NCI-H1417 (cell line): Measurements from ENCODE around the gene TTLL1.

Source experiments
- DNase-seq, 3 experiments: peaks; one replicate each; lab custom pipeline; 2025; lab: John Stamatoyannopoulos, UW

The TTLL1 gene

GRCh38 chr22:43088984-43089717 lies at the start of gene TTLL1:
Gene TTLL1, minus strand, starts transcription at chr22:43089391. Its CDS starts 13,805 bp downstream, at chr22:43075586.
- DNase-seq, result peak; percentile 81 to 84 (median 81)

- no peak for DNase-seq
Observed at GRCh38 chr22:43136801-43137200, 47.6 kb upstream of the TTLL1 start.

DNA sequence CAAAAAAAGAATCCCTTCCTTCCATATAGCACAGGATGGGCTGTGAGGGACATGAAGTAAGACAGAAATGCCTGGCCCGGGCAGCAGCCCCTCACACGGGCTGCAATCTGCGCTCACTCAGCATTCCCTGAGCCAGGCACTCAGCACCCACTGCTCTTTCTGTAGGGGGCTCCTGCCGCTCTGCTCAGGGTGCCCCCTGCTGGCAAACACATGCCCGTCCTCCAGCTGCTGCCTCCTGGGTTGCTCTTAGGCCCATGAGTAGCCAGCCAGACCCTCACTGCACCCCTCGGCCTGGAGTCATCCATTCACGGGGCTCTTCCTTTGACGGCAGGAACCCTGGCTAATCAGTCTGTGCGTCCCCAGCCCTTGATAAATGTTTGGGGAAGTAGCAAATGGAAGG lies 47.1 kb upstream of the TTLL1 start:
- peak in 1 of 3 experiments; percentile 9 for DNase-seq

DNA sequence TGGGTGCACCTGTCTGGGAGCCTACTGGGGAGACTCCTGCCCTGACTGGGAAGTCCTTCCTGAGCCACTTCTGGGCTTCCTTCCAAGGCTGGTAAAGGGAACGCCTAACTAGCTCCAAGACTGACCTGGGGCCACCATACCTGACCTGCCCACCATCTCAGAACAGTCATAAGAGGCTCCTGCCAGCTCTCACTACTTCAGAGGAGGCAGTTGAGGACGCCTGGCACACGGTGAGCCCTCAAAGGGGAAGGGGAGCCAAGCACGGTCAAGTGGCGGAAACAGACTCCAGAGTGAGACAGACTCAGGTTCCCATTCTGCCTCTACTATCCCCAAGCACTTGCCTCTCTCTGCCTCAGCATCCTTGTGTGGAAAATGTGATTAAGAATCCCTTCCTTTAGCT lies 46.4 kb upstream of the TTLL1 start:
- no peak for DNase-seq

GRCh38 chr22:43134553-43134952 lies 45.4 kb upstream of the TTLL1 start:
- DNase-seq, result no peak

DNA sequence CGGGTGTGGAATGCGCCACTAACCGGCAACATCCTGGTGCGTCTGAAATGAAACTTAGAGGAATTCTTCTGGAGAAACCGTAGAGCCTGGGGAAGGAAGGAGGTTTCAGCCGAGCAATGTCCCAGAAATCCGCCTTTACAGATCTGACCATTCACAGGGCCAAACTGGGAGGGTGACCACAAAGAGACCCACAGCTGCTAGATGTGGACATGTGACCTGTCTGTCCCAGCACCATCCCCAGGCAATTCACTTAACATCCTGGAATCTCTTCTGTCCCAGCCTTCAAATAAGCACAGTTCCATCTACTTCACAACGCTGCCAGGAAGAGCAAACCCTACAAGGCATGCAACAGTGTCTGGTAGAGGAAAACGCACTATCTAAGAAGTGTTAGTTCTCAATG lies 44.2 kb upstream of the TTLL1 start:
- DNase-seq, result no peak

DNA sequence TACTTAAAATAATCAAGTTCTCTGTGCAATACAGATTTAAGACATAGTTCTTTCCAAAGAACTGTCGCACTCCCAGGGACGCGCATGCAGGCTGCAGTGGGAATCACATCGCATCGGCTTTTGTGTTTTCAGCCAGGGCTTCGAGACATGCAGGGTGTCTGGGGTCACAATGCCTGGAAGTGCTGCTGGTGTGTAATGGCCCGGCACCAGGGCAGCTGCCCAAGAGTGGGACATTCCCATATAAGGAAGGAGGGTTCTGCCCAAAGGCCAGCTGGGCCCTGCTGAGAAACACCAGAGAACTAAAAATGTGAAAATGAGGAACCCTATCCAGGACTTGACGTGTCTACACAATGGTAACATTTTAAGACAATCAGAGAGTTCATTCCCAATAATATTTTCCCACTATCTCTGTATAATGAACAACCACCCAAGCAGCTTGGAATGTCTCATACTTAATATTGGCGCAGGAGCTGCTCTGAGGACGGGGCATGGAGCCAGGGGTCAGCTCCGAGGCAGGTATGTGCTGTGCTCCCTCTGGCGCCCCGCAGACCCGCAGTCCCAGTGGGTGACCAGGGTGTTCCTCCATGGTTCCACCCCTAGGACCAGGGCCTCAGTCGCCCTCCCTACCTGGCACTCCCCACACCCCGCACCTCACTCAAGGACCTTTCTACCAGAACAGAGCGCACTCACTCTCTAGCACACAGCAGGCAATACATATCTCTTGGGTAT lies 42.7 kb upstream of the TTLL1 start:
- DNase-seq, result no peak

- peak; percentile 43 to 84 (median 57) for DNase-seq
Observed at GRCh38 chr22:43129426-43130425, 40.5 kb upstream of the TTLL1 start.

DNA sequence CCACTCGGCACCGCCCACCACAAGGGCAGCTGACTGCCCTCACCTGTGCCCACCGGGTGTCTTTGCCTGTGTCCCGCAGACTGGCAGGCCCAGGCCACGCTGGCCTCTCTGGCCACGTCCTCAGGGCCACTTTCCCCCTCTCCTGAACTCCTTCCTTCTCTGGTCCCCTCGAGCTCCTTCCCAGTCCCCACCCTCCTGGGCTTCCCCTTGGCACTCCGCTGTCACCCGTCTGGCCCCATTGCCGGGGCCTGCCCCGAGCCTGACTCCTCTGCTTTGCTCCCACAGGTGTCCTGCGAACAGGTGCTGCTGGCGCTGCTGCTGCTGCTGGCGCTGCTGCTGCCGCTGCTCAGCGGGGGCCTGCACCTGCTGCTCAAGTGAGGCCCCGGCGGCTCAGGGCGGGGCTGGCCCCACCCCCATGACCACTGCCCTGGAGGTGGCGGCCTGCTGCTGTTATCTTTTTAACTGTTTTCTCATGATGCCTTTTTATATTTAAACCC lies 39.8 kb upstream of the TTLL1 start:
- DNase-seq, result peak; percentile 73 to 87 (median 78)

DNA sequence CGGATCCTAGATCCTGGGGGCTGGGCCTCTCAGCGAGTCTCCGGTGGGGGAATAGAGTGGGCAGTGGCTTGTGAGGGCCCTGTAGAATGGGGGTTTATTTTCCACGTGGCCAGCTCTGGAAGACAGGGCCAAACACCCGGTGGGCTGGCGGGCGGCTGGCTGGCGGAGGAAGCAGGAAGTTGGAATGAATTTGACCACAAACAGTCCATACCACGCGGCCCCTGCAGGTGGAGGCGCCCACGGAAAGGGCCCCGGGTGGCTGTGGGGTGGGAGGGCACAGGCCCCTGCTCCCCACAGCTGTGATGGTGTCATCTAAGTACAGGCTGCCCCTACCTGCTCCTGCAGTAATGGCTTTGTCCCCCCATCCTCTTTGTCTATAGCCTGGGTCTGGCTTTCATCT lies 38.9 kb upstream of the TTLL1 start:
- DNase-seq, result peak in 1 of 3 experiments; percentile 20

DNA sequence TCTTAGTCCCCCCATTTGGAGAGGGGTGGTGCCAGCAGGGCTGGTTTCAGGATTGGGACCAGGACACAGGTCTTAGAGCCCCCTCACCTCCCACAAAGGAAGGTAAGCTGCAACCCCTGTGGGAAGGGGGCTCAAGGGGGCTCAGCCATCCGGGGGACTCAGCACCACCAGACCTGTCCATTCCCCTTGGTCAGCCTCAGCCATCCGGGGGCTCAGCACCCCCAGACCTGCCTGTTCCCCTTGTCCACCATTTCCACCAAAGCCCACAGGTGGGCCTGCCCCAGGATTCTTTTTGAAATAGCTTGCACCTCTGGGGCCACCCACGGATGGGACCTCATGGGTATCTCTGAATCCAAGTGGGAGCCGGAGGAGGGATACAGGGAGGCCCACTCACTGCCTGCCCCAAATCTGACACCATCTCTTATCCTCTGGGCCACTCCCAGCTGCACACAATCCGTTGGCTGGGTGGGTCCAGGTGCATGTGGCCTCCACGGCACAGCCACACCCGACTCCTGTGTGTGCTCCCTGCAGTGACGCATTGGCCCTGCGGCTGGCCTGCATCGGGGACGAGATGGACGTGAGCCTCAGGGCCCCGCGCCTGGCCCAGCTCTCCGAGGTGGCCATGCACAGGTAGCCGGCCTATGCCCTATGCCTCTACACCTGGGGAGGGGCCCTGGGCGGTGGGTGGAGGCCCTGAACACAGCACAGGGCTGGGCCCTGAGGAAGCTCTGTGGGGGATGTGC lies 38.1 kb upstream of the TTLL1 start:
- DNase-seq, result peak in 1 of 3 experiments; percentile 13

GRCh38 chr22:43126501-43127165 lies 37.4 kb upstream of the TTLL1 start:
- no peak for DNase-seq

DNA sequence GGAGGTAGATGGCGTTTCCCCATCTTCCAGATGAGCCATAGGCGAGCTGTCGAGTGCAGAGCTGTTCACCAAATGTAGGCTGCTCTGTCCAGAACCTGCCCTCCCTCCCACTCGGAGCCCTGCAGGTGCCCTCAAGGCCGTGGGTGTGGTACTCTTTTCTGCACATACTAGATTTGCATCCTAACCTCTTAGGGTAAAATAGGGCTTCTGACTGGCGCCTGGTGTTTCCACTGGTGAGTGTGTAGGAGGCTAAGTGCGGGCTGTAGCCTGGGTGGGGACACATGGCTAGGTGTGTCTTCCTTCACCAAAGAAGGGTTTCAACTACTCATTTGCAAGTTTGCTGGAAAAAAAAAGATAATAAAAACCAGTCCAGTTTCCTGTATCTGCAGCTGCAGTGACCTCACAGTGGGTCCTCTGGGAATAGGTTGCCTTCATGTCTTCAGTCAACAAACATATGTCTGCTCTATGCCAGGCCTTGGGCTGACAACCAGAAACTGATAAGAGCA lies 29.8 kb upstream of the TTLL1 start:
- DNase-seq, result peak in 1 of 3 experiments; percentile 21

- peak in 1 of 3 experiments; percentile 3 for DNase-seq
Observed at GRCh38 chr22:43118024-43118849, 29.0 kb upstream of the TTLL1 start.

DNA sequence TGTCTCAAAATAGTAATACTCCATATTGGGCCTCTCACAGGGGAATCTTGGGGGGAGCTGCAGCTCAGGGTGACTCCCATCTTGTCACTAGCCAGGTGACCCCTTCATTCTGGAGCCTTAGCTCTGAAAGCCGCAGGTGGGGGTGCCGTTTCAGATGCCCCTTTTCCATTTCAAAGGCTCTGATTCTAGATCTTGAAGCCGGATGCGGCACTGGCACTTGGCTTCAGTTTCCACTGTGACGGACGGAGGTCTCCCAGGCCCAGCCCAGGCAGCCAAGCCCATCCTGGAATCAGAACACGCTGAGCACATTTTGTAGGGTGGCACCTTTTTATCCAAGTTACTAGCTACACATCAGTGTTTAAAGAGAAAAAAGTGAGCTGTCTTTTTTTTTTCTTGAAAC lies 27.7 kb upstream of the TTLL1 start:
- DNase-seq, result no peak

- peak in 2 of 3 experiments; percentile 16 to 28 for DNase-seq
Observed at GRCh38 chr22:43114958-43115357, 25.8 kb upstream of the TTLL1 start.

DNA sequence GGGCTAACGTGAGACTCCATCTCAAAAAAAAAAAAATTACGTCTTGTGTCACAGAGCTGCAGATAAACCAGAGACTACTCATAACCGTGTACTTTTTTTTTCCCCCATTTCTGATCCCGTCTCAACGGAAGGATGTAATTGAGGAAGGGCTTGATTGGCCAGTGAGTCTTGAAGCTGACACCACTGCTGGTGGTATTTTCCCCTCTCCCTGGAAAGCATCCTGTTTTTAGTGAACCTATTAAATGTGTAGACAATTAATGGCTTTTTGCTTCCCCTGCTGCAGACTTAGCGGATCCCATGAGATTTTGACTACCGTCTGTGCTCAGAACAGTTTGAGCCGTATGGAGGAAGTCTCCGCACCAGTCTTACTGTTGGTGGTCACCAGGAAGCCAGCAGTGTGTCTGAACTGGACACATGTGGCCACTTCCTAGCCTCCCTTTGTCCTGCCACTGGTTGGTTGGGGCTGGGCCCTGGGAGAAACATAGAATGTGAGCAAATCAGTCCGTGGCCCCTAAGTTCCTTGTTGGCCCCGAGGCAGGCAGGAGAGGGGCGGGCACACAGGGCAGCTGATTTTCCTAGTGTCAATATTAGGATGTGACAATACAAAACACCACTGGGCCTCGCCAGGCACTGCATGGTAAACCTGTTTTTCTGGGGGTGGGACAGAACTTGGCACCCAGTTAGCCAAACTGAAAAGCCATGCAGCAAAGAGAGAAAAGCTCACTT lies 24.5 kb upstream of the TTLL1 start:
- DNase-seq, result peak in 2 of 3 experiments; percentile 13 to 32

DNA sequence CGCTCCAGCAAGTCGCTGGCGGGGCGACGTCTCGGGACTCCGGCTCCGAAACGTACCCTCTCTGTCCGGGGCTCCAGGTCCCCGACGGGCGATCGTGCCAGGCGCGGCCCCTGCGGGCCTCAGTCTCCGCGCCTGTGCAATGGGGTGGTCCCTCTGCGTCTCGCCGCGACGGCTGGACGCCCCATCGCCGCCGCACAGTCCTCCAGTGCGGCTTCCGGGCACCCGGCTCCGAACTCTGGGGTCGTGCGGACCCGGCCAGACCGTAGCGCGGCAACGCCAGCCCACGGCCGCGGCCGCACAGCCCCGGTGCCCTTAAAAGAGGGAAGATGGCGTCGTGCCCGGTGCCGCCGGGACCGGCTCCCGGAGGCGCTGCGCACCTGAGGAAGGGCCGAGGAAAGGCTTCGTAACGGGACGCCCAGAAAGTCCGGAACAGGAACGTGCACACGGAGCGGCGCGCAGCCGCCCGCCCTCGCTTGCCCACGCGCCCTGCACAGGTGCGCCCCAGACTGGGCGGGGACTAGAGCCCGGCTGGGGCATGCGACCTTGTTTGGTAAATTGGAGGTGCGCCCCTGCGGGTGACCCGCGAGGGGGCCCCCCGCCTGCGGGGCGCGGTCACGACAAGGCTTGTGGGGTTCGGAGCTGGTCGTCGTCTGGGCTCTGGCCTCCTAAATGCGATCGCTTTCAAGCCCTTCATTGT lies 21.9 kb upstream of the TTLL1 start:
- peak; percentile 29 to 36 (median 36) for DNase-seq
